ENCODE results near the gene CEP85L.

DNA sequence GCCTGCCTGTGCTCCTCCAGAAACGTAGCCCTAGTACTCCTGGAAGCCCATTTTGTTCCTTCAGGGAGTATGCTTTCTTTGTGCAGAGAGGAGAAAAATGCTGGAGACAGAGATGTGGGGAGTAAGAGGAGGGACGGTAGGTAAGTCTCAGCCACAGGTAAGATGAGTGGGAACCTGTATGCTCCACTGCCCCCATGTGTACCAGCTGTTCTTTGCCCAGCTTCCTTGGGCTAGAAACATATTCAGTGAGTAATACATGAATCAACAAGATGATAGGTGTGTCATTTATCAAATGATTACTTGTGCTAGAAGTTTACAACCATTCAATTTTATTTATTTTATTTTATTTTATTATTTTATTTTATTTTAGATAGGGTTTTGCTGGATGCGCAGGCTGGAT is 13.6 kb upstream of the CEP85L start:
- TF ChIP-seq, protein P1, sequence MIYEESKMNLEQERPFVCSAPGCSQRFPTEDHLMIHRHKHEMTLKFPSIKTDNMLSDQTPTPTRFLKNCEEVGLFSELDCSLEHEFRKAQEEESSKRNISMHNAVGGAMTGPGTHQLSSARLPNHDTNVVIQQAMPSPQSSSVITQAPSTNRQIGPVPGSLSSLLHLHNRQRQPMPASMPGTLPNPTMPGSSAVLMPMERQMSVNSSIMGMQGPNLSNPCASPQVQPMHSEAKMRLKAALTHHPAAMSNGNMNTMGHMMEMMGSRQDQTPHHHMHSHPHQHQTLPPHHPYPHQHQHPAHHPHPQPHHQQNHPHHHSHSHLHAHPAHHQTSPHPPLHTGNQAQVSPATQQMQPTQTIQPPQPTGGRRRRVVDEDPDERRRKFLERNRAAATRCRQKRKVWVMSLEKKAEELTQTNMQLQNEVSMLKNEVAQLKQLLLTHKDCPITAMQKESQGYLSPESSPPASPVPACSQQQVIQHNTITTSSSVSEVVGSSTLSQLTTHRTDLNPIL (CRISPR knock-in tag; IDR thresholded peaks at IDR 0.05; ENCODE audit: low read depth) = no peak
- TF ChIP-seq RARB (CRISPR knock-in tag; IDR thresholded peaks at IDR 0.05) (no peak), ISL1 (CRISPR knock-in tag; IDR thresholded peaks at IDR 0.05) (no peak), BACH2 (CRISPR knock-in tag; IDR thresholded peaks at IDR 0.05; ENCODE audit: borderline replicate concordance) (no peak), ZFP30 (CRISPR knock-in tag; IDR thresholded peaks at IDR 0.05) (no peak), PPARA (CRISPR knock-in tag; IDR thresholded peaks at IDR 0.05; ENCODE audit: borderline replicate concordance) (no peak)
